ENCODE results near the gene FMN2. TPM values are rescaled to one million over a fixed set of nuclear protein-coding genes. Genes with fewer than 3 reads are reported as not detected.

Gene FMN2
- total RNA-seq: 1 to 10 TPM in 6 of 7 donors, under 1 TPM in 1; 0.60 to 9.9 (median 2.5) TPM
- polyA plus RNA-seq: 10 to 100 TPM in 1 of 2 donors, 1 to 10 TPM in 1; 1.8 to 10.1 TPM
- long read RNA-seq, donor 1, partial matches to known transcripts: 14 of 16 reads
- long read RNA-seq, donor 1, other reads (novel, unspliced or antisense): 2 of 16 reads
- long read RNA-seq, donor 2: 0 reads
- long read RNA-seq, donor 3, partial matches to known transcripts: 4 of 7 reads
- long read RNA-seq, donor 3, other reads (novel, unspliced or antisense): 3 of 7 reads

DNA sequence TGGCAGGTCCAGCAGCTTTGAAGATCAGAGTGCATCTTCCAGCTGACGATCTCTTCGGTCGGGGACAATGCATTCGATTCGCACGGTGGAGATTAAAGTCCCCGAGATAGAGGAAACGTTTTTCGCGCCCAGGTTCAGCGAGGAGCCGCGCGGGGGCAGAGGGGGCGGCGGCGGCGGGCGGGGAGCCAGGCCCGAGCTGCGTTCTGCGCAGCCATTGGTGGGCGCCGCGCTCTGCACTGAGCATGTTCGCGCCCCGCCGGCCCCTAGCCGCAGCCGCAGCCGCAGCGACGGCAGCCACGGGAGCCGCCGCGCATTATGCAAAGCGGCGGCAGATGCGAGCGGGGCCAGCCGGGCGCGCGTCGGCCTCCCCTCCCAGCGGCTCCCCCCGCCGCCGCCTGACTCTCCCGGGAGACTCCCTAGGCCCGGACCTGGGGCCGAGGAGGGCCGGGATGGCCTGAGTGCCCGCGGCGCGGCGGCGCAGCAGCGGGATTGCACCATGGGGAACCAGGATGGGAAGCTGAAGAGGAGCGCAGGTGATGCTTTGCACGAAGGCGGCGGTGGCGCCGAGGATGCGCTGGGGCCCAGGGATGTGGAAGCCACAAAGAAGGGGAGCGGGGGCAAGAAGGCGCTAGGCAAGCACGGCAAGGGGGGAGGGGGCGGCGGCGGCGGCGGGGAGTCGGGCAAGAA is at the start of gene FMN2:
Gene FMN2, plus strand, starts transcription at position 270 of the 687 bp plus-strand sequence. Its CDS starts 227 bp downstream, at position 497.
- DNase-seq: peak in 4 of 5 donors; percentile 43 to 71 (median 44)
- Histone ChIP-seq H3K27ac (peak within 1 kb of the TSS in 1 of 2 donors; percentile 46), H3K27me3 (no peaks in the 10 kb centered on the region), H3K36me3 (no peaks in the 10 kb centered on the region), H3K9me3 (no peaks in the 10 kb centered on the region), H3K4me1 (ENCODE audit: insufficient read depth) (no peaks in the 10 kb centered on the region), H3K4me3 (peak within 1 kb of the TSS; percentile 16)
- 0% methylated on average over 68 to 78 of the region's 78 CpGs for WGBS, 3 donors
- intact Hi-C loops (cut with DNase I): no loop called here
- no peak for TF ChIP-seq POLR2A (IDR thresholded peaks at IDR 0.05)
- TF ChIP-seq, protein P1, sequence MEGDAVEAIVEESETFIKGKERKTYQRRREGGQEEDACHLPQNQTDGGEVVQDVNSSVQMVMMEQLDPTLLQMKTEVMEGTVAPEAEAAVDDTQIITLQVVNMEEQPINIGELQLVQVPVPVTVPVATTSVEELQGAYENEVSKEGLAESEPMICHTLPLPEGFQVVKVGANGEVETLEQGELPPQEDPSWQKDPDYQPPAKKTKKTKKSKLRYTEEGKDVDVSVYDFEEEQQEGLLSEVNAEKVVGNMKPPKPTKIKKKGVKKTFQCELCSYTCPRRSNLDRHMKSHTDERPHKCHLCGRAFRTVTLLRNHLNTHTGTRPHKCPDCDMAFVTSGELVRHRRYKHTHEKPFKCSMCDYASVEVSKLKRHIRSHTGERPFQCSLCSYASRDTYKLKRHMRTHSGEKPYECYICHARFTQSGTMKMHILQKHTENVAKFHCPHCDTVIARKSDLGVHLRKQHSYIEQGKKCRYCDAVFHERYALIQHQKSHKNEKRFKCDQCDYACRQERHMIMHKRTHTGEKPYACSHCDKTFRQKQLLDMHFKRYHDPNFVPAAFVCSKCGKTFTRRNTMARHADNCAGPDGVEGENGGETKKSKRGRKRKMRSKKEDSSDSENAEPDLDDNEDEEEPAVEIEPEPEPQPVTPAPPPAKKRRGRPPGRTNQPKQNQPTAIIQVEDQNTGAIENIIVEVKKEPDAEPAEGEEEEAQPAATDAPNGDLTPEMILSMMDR (IDR thresholded peaks at IDR 0.05): no peak
- no peak for TF ChIP-seq EP300 (IDR thresholded peaks at IDR 0.05)

DNA sequence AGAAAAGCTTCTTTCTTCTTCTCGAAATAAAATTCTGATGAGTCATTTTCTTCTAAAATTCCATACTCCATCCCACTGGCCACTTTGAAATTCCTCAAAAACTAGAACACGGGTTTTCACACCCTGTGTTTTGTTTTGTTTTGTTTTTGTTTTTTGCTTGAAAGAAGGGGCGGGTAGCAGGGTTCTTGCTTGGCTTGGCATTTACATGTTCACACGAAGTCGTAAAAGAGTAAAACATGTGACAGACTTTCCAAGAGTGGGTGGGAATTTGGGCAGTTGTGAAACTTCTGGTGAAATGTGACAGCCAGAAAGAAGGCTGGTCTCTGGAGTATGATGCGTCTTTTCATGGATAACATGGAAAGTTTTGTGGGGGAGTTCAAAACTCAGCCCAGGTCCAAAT is 47.1 kb upstream of the FMN2 start:
- H3K36me3 ChIP-seq: no peaks in the 10 kb centered on the region
- no peak for TF ChIP-seq POLR2A (IDR thresholded peaks at IDR 0.05)
- TF ChIP-seq, protein P1 (IDR thresholded peaks at IDR 0.05): no peak
- no peak for TF ChIP-seq EP300 (IDR thresholded peaks at IDR 0.05)
- H3K9me3 ChIP-seq: no peaks in the 10 kb centered on the region
- H3K27me3 ChIP-seq: no peaks in the 10 kb centered on the region
- no peak overlapping the region for H3K4me3 ChIP-seq
- no peak for DNase-seq
- H3K4me1 ChIP-seq (ENCODE audit: insufficient read depth): no peaks in the 10 kb centered on the region
- WGBS, 3 donors: 48 to 58% (median 56%) methylated on average over 6 of the region's 6 CpGs
- H3K27ac ChIP-seq: no peak overlapping the region
- intact Hi-C loops (cut with DNase I): no loop called here

DNA sequence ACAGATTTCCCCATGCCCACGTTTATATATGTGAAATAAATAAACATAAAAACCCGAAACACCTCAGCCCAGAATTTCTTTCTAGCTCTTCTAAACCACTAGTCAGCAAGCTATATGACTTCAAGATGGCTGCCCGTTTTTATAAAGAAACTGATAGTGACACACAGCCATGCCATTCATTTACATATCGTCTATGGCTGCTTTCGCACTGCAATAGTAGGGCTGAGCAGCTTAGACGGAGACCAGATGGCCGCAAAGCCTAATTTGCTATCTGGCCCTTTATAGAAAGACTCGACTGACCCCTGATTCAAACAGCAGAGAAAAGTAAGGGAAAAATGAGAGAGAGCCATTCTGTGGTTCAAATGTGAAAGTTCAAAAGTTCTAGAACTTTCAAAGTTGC is 45.7 kb upstream of the FMN2 start:
- intact Hi-C loops (cut with DNase I): no loop called here
- Histone ChIP-seq H3K9me3 (no peaks in the 10 kb centered on the region), H3K27me3 (no peaks in the 10 kb centered on the region), H3K4me3 (no peak overlapping the region), H3K36me3 (no peaks in the 10 kb centered on the region), H3K4me1 (ENCODE audit: insufficient read depth) (no peaks in the 10 kb centered on the region), H3K27ac (no peak overlapping the region)
- WGBS, 3 donors: 85 to 90% (median 86%) methylated on average over 8 of the region's 8 CpGs
- TF ChIP-seq, protein P1 (IDR thresholded peaks at IDR 0.05): no peak
- TF ChIP-seq POLR2A (IDR thresholded peaks at IDR 0.05) (no peak), EP300 (IDR thresholded peaks at IDR 0.05) (no peak)
- no peak for DNase-seq

DNA sequence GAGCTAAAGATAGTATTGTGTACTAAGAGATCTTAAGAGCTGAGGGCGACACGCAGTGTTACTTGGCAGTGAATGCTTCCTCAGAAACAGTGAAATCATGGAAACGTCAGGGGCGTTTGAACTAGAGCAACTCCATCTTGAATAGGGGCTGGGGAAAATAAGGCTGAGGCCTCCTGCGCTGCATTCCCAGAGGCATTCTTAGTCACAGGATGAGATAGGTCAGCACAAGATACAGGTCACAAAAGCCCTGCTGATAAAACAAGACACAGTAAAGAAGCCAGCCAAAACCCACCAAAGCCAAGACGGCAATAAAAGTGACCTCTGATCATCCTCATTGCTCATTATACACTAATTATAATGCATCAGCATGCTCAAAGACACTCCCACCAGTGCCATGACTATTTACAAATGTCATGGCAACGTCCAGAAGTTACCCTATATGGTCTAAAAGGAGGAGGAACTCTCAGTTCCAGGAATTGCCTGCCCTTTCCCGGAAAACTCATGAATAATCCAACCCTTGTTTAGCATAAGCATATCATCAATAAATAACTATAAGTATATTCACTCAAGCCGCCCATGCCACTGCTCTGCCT is 37.5 kb upstream of the FMN2 start:
- intact Hi-C loops (cut with DNase I): no loop called here
- 74 to 85% (median 81%) methylated on average over 9 of the region's 9 CpGs for WGBS, 3 donors
- no peaks in the 10 kb centered on the region for H3K4me1 ChIP-seq (ENCODE audit: insufficient read depth)
- no peaks in the 10 kb centered on the region for H3K27me3 ChIP-seq
- TF ChIP-seq EP300 (IDR thresholded peaks at IDR 0.05): no peak
- TF ChIP-seq, protein P1 (IDR thresholded peaks at IDR 0.05): no peak
- TF ChIP-seq POLR2A (IDR thresholded peaks at IDR 0.05): no peak
- no peaks in the 10 kb centered on the region for H3K9me3 ChIP-seq
- H3K36me3 ChIP-seq: no peaks in the 10 kb centered on the region
- H3K27ac ChIP-seq: no peak overlapping the region
- no peak overlapping the region for H3K4me3 ChIP-seq
- no peak for DNase-seq
